Astrocyte of the cerebellum (primary cell): ENCODE measurements around the gene CTRL.

Experiments used
- DNase-seq: peaks from one replicate; pipeline ENCODE4 v3.0.0-alpha.2; 2011; ENCODE audit warnings: low read depth
- H3K4me3 ChIP-seq: 2 replicates; pipeline ENCODE4 v1.5.1; 2011; ENCODE audit warnings: mild to moderate bottlenecking, low read depth, low read length, moderate library complexity
- CTCF ChIP-seq: IDR thresholded peaks from 2 replicates; pipeline ENCODE4 v1.5.1; 2012; ENCODE audit warnings: low read length, low read depth, moderate library complexity, mild to moderate bottlenecking; ENCODE audit errors: missing control alignments
- in situ Hi-C: cut with HindIII; loops from 2 replicates; pipeline ENCODE4 v1.10.0; 2017; ENCODE audit warnings: low sequenced_read_pairs

CTRL gene

GRCh38 chr16:67951485-67951884 lies 19.8 kb upstream of the CTRL start:
- no peak for TF ChIP-seq CTCF
- DNase-seq: no peak
- no peak overlapping the region for H3K4me3 ChIP-seq
- in situ Hi-C loops: no loop called here

GRCh38 chr16:67950335-67950843 lies 18.7 kb upstream of the CTRL start:
- in situ Hi-C loops: no loop called here
- DNase-seq: no peak
- H3K4me3 ChIP-seq: no peak overlapping the region
- TF ChIP-seq CTCF: no peak

- TF ChIP-seq CTCF: no peak
- no peak overlapping the region for H3K4me3 ChIP-seq
- DNase-seq: no peak
- in situ Hi-C loops: no loop called here
These were observed 18.0 kb upstream of the CTRL start for GRCh38 chr16:67949645-67950044.

- in situ Hi-C loops: no loop called here
- no peak overlapping the region for H3K4me3 ChIP-seq
- no peak for TF ChIP-seq CTCF
These were observed 16.4 kb upstream of the CTRL start for GRCh38 chr16:67948015-67948414.

GRCh38 chr16:67946966-67947558 lies 15.4 kb upstream of the CTRL start:
- TF ChIP-seq CTCF: no peak
- no peak for DNase-seq
- in situ Hi-C loops: no loop called here
- no peak overlapping the region for H3K4me3 ChIP-seq

More at GRCh38 chr16:67948015-67948414, 16.4 kb upstream of the CTRL start:
- no peak for DNase-seq

GRCh38 chr16:67946128-67946569 lies 14.5 kb upstream of the CTRL start:
- no peak for DNase-seq
- TF ChIP-seq CTCF: no peak
- H3K4me3 ChIP-seq: no peak overlapping the region
- in situ Hi-C loops: no loop called here
